KG1 (cell line): ENCODE results near the gene FIGNL1.
"Not testable (repeated sequence)": the region's sequence is repeated elsewhere in the genome, so short reads cannot be mapped to it uniquely, and the experiment has no call there.

Experiments used
- DNase-seq: peaks from one replicate; lab custom pipeline; 2025; lab: John Stamatoyannopoulos, UW

Gene FIGNL1

GRCh38 chr7:50470250-50471163 lies 20.4 kb upstream of the FIGNL1 start:
- no peak for DNase-seq

- DNase-seq, result no peak
These were observed 19.0 kb upstream of the FIGNL1 start for GRCh38 chr7:50469181-50469580.

GRCh38 chr7:50467817-50468610 lies 17.9 kb upstream of the FIGNL1 start:
- peak; percentile 19 for DNase-seq

- no peak for DNase-seq
These were observed 16.9 kb upstream of the FIGNL1 start for GRCh38 chr7:50466815-50467585.

GRCh38 chr7:50463035-50463434 lies 12.9 kb upstream of the FIGNL1 start:
- no peak for DNase-seq

- DNase-seq, result no peak
These were observed 12.2 kb upstream of the FIGNL1 start for GRCh38 chr7:50462361-50462760.

GRCh38 chr7:50461695-50462094 lies 11.5 kb upstream of the FIGNL1 start:
- DNase-seq, result no peak

GRCh38 chr7:50459183-50459582 lies 9.0 kb upstream of the FIGNL1 start:
- not testable (repeated sequence) for DNase-seq

- not testable (repeated sequence) for DNase-seq
These were observed 8.5 kb upstream of the FIGNL1 start for GRCh38 chr7:50458651-50459050.

- no peak for DNase-seq
These were observed 6.4 kb upstream of the FIGNL1 start for GRCh38 chr7:50456371-50457123.

- DNase-seq, result no peak
These were observed 5.5 kb upstream of the FIGNL1 start for GRCh38 chr7:50455658-50456057.

- no peak for DNase-seq
These were observed 4.8 kb upstream of the FIGNL1 start for GRCh38 chr7:50454968-50455367.

GRCh38 chr7:50450590-50451032 lies 461 bp upstream of the FIGNL1 start:
- no peak for DNase-seq

- DNase-seq, result no peak
These were observed 659 bp downstream of the FIGNL1 start for GRCh38 chr7:50449501-50449880.

GRCh38 chr7:50448823-50449222 lies 1.3 kb downstream of the FIGNL1 start:
- DNase-seq, result no peak

- DNase-seq, result no peak
These were observed 3.6 kb downstream of the FIGNL1 start for GRCh38 chr7:50446542-50446960.

GRCh38 chr7:50436133-50436806 lies 13.9 kb downstream of the FIGNL1 start:
- no peak for DNase-seq

GRCh38 chr7:50431722-50432305 lies 18.3 kb downstream of the FIGNL1 start:
- no peak for DNase-seq

- DNase-seq, result no peak
These were observed 18.8 kb downstream of the FIGNL1 start for GRCh38 chr7:50431316-50431715.

- DNase-seq, result no peak
These were observed 21.2 kb downstream of the FIGNL1 start for GRCh38 chr7:50428911-50429310.
